GM18861 (cell line): Measurements from ENCODE around the gene GRIK2.
A peak's percentile ranks its signal among the peaks of the same experiment; 100 is the strongest.

Experiments
- ATAC-seq: cut with Tn5 transposase; IDR thresholded peaks from one replicate; pipeline ENCODE4 v1.9.1; 2021; ENCODE audit not compliant: unreplicated experiment

GRIK2 gene

GRCh38 chr6:101454106-101454676 lies 60.7 kb downstream of the GRIK2 start:
- ATAC-seq = no peak

DNA sequence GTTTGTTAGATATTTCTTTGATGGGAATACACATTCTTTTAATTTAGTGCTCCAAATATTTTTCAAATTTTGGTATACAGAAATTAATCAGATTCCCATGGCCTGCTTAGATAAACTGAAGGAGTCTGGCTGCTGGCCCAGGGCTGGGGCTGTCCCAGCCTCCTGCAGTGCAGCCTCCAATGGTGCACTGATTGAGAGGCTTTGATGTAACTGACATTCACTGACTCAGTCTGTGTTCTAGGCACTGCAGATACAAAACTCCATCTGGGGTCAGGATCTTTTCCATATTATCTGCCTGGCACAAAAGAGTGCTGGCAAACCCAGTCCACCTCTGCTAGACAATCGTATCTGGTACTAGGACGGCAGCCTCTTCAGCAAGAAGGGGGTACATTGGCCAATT lies 64.8 kb downstream of the GRIK2 start:
- ATAC-seq = no peak

GRCh38 chr6:101458826-101459225 lies 65.3 kb downstream of the GRIK2 start:
- ATAC-seq = no peak

- ATAC-seq = no peak
Observed at GRCh38 chr6:101462576-101462975, 69.1 kb downstream of the GRIK2 start.

DNA sequence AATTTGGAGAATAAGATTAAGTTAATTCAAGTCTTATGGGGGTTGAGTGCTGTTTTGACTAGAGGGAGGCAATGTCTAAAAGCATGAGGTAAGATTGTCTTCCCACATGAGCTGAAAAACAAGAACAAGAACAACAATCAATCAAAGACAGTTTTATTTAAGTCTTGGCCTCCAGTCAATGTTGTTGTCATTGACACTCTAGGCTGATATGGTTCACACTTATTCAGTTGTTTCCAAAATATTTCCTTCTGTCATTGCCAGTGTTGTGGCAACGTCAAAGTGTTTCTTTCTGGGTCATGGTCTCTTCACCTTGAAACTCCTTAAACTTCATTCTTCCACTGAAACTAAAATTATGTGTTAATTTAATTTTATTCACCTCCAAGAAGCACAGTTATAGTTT lies 72.4 kb downstream of the GRIK2 start:
- ATAC-seq = no peak

GRCh38 chr6:101477436-101477835 lies 83.9 kb downstream of the GRIK2 start:
- ATAC-seq = no peak

- ATAC-seq = no peak
Observed at GRCh38 chr6:101478891-101479290, 85.4 kb downstream of the GRIK2 start.

DNA sequence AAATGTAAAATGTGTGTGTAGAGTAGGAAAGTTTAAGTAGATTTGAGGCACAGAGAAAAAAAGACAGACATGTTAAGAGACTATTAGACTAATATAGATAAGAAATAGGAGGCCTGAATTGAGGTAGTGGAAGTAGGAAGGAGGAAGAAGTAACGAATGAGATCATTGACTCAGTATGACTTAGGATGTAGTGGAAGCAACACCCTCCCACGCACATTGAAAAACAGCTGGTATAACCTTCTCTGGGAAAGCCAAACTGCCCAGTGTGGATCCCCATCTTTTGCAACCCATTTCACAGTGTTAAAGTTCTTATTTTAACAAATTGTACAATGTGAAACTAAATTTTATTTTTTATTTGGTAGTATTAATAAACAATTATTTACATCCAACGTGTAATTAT lies 89.1 kb downstream of the GRIK2 start:
- no peak for ATAC-seq

GRCh38 chr6:101484781-101485180 lies 91.3 kb downstream of the GRIK2 start:
- no peak for ATAC-seq

GRCh38 chr6:101486124-101486523 lies 92.6 kb downstream of the GRIK2 start:
- no peak for ATAC-seq

DNA sequence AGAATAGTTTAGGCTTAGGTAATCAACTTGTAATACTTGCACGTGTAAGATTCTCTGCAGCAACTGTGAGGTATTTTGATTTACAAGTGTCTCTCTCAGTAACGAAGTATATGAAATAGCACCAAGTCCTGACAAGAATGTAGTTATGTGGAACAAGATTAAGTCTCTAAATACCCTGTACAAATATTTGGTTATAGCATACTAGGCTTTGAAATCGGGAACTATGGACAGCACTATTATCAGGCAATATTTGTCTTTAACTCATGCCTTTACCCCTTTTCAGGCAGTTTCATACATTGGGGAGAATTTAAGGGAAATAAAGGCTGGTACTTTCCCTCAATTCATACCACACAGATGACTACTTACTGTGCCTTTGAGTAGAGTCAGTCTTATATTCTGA lies 93.2 kb downstream of the GRIK2 start:
- no peak for ATAC-seq

DNA sequence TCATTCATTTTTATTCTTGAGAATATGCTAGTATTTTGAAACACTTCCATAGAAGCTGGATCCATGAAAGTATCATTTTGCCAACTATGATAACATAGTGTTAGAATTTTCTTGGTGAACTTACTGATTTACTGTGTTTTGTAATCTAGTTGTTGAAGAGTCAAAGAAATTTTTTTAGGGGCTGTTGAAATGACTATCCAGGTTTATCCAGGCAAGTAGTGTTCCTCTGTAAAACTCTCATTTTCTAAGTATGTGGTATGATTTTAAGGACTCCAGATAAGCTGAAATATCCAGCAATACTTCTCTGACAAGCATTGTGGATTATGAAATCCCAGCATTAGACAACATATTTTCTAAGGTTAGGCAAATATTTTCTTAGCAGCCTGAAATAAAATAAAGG lies 95.9 kb downstream of the GRIK2 start:
- no peak for ATAC-seq

- ATAC-seq = no peak
Observed at GRCh38 chr6:101490857-101491256, 97.3 kb downstream of the GRIK2 start.

DNA sequence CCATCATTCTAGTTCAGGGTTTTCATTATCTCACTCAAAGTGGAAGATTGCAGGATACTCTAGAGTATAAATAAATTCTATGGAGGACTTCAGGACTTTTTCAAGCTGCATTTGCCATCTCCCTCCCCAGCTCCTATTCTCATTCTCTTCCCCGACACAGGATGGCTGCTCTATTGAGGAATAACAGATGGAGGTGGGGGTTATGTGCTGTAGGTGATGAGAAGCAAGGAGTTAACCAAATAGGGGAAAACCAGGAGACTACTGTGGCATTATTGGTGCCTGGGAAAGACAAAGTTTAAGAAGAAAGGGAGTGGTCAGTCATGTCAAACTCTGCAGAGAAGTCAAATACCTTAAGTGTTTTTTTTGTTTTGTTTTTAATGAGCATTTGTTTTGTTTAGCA lies 109.3 kb downstream of the GRIK2 start:
- no peak for ATAC-seq

- no peak for ATAC-seq
Observed at GRCh38 chr6:101509536-101509935, 116.0 kb downstream of the GRIK2 start.

GRCh38 chr6:101513181-101513580 lies 119.7 kb downstream of the GRIK2 start:
- ATAC-seq = no peak

DNA sequence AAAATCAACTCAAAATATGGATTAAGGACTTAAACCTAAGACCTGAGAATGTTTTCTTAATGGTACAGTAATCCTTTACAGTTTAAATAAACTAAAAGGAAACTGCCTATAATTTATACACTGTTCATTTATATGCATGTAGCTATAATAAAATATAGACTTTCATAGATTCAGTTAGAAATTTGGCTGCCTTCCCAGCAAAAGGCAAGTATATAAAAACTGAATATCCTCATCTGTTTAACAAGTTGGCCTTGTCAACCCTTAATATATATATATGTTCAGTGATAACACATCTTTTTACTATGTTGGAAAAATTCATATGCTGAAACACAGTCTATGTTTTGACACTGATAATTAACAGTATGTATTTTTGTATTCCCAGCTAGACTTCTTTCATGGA lies 123.1 kb downstream of the GRIK2 start:
- no peak for ATAC-seq

GRCh38 chr6:101517632-101518031 lies 124.1 kb downstream of the GRIK2 start:
- peak; percentile 59 for ATAC-seq

DNA sequence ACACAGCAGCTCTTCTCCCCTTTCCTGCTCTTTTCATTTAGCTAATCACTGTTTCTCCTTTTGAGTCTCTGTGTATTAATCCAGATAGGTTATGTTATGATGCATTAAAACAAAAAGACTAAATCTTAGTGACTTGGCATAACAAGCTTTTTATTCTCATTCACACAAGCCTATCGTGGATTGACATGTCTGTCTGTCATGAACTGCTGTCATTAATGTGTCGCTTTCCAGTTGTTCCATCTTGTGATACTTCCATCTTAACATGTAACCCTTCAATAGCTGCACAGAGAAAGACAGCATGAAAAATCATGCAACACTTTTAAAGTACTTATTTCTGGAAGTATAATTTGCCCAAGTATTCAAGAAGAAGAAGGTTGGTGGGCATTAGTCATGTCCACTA lies 128.7 kb downstream of the GRIK2 start:
- ATAC-seq = no peak

DNA sequence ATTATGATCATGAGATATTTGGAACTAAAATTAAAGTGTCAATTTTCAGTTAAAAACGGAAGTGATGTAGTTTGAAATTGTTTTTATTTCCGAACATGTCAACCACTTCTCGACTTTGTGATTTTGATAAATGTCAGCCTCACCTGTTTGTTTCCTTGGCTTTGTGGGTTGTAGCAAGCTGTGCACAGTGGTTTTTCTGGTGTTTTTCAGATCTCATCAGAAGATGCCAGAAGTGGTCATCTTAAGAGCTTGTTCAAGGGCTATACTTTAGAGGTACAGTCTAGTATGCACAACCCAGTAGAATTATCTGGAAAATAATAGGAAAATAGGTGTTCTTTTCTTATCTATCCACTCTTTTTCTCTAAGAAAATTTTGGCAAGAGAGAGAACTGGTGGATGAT lies 134.0 kb downstream of the GRIK2 start:
- ATAC-seq = no peak

GRCh38 chr6:101528801-101529200 lies 135.3 kb downstream of the GRIK2 start:
- ATAC-seq = no peak

GRCh38 chr6:101531538-101531937 lies 138.0 kb downstream of the GRIK2 start:
- no peak for ATAC-seq

- ATAC-seq = no peak
Observed at GRCh38 chr6:101534386-101534785, 140.9 kb downstream of the GRIK2 start.

DNA sequence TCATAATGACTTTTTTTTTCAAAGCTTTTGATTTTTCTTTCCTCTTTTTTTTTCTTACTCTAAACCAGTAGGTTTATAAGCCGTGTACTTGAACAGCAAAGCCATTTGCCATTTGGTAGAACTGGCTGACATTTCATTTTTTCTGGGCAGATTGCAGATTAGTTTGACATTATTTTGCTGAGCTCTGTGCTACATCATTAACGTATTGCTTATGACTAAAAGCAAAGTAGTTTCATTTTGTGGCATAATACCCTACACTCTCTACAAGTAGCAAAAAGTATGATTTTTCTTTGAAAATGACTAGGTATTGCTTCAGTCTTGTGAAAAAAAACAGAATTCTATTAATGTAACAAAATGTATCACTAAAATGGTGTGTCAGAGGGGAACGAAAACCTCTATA lies 141.3 kb downstream of the GRIK2 start:
- ATAC-seq = no peak
